Measurements from ENCODE around the gene GP1BB.
"Not testable (repeated sequence)": the region's sequence is repeated elsewhere in the genome, so short reads cannot be mapped to it uniquely, and the experiment has no call there.

Gene GP1BB

DNA sequence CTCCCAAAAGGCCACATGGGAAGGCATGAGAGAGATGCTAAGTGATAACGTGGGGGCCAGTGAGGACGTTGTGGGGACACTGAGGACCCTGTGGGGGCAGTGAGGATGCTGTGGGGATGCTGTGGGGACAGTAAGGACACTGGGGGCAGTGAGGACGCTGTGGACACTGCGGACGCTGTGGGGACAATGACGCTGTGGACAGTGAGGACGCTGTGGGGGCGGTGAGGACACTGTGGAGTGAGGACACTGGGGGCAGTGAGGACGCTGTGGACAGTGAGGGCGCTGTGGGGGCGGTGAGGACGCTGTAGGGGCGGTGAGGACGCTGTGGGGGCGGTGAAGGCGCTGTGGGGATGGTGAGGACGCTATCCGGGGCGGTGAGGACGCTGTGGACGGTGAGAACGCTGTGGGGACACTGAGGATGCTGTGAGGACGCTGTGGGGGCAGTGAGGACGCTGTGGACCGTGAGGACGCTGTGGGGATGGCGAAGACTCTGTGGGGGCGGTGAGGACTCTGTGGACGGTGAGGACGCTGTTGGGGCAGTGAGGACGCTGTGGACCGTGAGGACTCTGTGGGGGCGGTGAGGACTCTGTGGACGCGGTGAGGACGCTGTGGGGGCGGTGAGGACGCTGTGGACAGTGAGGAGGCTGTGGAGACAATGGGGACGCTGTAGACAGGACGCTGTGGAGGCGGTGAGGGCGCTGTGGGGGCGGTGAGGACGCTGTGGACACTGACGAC is 1.8 kb downstream of the GP1BB start:
- DNase-seq (ENCODE audit: low spot score) = no peak

DNA sequence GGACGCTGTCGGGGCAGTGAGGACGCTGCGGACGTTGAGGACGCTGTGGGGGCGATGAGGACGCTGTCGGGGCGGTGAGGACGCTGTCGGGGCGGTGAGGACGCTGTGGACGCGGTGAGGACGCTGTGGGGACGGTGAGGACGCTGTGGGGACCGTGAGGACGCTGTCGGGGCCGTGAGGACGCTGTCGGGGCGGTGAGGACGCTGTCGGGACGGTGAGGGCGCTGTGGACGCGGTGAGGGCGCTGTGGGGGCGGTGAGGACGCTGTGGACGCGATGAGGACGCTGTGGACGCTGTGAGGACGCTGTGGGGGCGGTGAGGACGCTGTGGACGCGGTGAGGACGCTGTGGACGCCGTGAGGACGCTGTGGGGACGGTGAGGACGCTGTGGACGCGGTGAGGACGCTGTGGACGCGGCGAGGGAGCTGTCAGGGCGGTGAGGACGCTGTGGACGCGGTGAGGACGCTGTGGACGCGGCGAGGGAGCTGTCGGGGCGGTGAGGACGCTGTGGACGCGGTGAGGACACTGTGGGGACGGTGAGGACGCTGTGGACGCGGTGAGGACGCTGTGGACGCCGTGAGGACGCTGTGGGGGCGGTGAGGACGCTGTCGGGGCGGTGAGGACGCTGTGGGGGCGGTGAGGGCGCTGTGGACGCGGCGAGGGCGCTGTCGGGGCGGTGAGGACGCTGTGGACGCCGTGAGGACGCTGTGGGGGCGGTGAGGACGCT is 2.9 kb downstream of the GP1BB start:
- not testable (repeated sequence) for DNase-seq (ENCODE audit: low spot score)

DNA sequence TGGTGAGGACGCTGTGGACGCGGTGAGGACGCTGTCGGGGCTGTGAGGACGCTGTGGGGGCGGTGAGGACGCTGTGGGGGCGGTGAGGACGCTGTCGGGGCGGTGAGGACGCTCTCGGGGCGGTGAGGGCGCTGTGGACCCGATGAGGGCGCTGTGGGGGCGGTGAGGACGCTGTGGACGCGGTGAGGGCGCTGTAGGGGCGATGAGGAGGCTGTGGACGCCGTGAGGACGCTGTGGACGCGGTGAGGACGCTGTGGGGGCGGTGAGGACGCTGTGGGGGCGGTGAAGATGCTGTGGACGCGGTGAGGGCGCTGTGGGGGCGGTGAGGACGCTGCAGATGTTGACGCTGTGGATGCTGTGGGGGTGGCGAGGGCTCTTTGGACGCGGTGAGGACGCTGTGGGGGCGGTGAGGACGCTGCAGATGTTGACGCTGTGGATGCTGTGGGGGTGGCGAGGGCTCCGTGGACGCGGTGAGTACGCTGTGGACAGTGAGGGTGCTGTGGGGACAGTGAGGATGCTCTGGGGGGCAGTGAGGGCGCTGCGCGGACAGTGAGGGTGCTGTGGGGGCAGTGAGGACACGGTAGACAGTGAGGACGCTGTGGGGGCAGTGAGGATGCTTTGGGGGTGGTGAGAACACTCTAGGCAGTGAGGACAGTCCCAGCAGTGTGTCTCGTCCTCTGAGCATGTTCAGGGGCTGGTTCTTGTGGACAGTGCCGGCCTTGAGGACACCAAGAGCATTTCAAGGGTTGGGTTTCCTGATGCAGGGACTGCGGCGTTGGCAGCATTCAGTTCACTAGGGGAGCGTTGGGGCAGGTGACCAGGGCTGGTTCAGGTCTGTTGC is 4.2 kb downstream of the GP1BB start:
- no peak for DNase-seq (ENCODE audit: low spot score)

DNA sequence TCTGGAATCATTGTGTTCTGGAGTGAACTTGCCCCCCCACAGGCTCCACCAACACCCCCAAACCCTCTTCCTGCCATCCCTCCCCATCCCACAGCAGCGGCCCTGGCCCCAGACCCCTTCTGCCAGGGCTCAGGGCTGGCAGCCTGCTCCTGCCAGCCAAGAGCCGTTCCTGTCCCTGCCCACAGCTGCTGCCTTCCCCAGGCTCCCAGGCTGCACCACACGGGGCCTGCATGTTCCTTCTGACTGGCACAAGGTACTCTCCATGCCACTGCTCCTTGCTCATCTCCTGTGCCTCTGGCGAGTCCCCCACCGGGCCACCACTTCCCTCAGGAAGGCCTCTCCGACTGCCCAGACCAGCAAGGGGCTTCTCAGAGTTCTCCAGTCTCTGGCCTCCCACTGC is 4.9 kb downstream of the GP1BB start:
- DNase-seq (ENCODE audit: low spot score) = no peak

- DNase-seq (ENCODE audit: low spot score) = no peak
Observed at GRCh38 chr22:19728836-19729235, 5.5 kb downstream of the GP1BB start.

DNA sequence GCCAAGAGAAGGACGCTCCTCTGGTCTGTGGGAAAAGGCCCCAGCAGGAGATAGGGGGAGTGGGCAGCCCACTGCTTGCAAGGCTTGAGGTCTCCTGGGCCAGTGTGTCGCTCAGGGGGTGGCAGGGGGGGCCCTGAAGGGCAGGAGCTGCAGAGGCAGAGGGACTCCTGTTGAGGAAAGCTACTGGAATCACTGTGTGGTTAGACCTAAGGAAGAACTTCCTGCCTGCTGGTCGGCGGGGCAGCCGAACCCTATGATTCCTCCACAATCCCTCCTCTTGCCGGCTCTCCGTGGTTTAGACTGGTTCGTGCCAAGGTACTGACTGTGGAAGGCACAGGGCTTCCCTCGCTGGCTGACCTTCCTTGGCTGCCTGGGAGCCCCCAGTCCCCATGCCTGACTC is 6.2 kb downstream of the GP1BB start:
- DNase-seq (ENCODE audit: low spot score) = no peak

- no peak for DNase-seq (ENCODE audit: low spot score)
Observed at GRCh38 chr22:19730198-19730597, 6.9 kb downstream of the GP1BB start.

DNA sequence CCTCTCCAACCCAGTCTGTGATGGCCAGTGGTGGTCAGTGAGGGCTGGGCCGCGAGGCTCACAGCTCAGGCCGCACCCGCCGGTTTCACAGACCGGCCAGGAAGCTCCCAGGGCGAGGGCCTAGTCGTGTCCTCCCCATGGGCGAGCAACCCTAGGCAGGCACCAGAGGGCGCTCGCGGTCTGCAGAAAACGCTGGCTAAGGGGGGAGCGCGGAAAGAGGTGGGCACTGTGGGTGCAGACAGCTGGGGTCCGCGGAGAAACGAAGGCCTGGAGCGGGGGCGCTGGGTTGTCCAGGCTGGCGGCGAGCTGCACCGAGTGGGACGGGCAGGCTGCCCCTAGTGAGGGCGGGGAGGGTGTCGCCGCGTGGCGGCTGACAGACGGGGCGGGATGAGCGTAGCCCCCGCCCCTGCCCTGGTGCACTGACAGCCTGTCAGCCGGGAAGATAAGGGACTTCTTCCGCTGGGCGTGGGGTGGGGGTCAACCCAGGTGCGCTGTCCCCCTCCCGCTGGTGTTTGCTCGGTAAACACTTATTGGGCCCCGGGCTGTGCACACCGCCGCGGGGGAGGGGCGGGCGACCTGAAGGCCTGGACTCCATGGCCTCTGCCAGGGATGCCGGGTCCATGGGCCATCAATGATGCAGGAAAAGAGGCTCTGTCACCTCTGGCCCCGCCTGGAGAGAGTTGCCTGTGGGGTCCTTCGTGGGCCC is 7.5 kb downstream of the GP1BB start:
- peak; percentile 76 for DNase-seq (ENCODE audit: low spot score)

- no peak for DNase-seq (ENCODE audit: low spot score)
Observed at GRCh38 chr22:19731361-19732135, 8.2 kb downstream of the GP1BB start.

DNA sequence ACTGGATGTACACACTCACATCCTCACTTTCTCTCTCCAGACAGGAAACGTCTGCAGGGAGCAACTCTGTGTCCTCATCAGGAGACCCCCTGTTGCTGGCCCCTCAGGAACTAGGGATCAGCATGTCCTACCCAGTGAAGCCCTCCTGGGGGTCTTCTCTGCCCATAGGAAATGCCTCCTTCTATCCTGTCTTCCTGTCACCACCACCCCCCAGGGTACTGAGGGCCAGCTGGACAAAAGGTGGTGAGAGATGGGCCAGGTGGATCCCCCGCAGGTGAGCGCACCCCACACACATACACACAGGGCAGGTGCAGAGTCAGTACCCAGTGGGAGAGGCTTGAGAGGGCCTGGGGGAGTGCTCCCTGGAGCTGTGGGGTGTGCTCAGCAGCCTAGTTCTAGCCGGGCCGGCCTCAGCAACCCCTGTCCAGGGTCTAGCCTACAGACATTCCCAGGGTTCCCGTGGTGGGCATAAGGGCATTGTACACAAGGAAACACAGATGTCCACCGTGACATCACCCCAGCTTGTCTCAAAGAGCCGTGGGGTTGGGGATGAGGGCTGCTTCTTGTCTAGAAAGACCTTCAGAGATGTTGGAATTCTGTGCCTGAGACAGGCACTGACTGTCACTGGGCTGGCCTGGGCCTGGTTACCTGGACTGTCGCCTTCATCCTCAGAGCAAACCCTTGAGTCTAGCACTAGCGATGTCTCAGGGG is 9.2 kb downstream of the GP1BB start:
- DNase-seq (ENCODE audit: low spot score) = no peak

DNA sequence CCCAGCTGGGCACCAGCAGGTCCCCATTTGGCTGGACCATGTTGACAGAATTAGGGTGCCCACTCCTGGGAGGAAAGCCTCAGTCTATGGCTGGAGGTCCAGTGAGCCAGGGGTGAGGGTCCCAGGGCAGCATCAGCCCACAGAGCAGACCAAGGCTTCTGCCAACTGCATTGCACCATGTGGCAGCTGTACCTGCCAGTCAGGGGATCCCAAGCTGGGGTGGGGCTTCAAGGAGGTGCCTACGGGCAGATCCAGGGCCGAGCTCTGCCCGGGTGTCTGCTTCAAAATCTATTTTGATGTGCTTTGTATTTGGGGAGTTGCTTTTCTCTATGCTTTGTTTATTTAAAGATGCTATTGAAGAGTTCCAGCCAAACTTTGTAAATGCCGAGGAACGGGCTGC is 10.4 kb downstream of the GP1BB start:
- DNase-seq (ENCODE audit: low spot score) = no peak

DNA sequence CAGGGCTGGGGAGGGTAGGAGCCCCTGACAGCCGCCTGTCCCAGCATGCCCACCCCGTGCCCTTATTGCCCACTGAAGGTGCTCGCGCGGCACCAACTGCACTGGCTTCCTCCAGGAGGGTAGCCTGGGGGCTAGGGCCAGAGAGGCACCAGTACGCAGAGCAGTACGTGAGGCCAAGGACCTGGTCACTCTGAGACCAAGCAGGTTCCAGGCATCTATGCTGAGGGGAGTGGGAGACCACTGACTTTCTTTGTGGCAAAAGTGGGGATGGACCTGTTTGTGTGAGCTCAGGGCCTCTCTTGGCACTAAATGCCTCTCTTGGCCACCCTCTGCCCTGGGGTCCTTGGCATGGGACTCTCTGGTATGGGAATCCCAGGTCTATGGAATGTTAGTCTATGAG is 10.8 kb downstream of the GP1BB start:
- DNase-seq (ENCODE audit: low spot score) = no peak

GRCh38 chr22:19734837-19735382 is 11.6 kb downstream of the GP1BB start:
- no peak for DNase-seq (ENCODE audit: low spot score)

GRCh38 chr22:19735665-19736510 is 12.5 kb downstream of the GP1BB start:
- no peak for DNase-seq (ENCODE audit: low spot score)

DNA sequence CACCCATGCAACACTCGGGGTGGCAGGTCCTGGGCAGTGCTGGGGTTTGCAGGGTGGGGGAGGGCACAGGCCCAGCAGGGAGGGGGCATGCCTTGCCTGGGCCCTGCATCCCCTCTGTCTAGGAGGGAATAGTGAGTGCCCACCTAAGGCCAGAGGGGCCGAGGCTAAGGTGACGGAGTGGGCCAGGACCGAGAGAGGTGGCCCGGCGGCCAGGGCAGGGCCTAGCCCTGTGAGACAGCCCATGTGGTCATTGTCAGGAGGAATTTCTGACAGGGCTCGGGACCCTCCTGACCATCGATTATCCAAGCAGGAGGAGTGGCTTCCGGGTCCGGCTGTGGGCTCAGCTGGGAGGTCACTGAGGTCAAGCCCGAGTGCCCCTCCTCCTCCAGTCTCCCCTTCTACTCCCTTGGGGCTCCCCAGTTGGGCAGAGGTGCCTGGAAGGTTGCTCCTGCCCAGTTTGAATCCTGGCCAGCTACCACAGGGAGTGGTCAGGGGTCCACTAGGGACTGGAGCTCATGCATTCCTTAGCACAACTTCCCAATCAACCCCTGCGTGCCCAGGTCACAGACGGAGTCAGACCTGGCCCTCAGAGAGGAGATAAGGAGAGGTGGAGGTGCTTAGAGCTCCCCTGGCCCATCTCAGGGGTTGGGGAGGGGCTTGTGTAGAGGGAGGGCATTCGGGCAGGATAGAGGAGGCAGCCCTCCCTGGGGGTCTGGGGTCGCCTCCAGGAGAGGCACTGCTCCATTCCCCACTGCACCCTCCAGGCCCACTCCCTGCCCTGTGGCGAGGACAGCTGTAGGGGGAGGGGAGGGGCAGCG is 14.7 kb downstream of the GP1BB start:
- DNase-seq (ENCODE audit: low spot score) = no peak

GRCh38 chr22:19738664-19739447 is 15.5 kb downstream of the GP1BB start:
- no peak for DNase-seq (ENCODE audit: low spot score)

DNA sequence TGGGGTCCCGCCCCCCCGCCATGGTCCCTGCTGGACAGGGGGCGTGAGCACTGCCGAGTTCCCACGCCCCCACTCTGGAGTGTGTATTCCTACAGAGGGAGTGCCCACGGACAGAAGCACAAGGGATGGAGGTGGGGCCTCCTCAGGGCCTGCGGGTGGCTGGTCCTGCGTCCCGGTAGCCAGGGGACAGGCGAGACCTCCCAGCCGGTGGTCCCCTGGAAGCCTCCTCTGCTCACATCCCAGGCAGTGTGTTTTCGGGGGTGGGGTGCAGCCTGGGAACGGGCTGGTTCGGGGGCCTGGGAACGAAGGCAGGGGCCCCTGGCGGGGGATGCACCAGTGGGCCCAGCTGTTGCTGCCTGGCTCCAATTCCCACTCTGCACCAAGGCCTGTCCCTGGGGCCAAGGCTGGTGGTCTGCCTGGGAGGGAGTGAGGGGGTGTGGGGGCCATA is 16.1 kb downstream of the GP1BB start:
- no peak for DNase-seq (ENCODE audit: low spot score)
